SHP77 (cell line): Measurements from ENCODE around the gene EIF4EBP3.
"Not testable (repeated sequence)": the region's sequence is repeated elsewhere in the genome, so short reads cannot be mapped to it uniquely, and the experiment has no call there.

Experiments used
- DNase-seq, 2 experiments: peaks; one replicate each; lab custom pipeline; 2025; lab: John Stamatoyannopoulos, UW

The EIF4EBP3 gene

GRCh38 chr5:140576776-140577201 lies 29.3 kb downstream of the EIF4EBP3 start:
- DNase-seq, result no peak

DNA sequence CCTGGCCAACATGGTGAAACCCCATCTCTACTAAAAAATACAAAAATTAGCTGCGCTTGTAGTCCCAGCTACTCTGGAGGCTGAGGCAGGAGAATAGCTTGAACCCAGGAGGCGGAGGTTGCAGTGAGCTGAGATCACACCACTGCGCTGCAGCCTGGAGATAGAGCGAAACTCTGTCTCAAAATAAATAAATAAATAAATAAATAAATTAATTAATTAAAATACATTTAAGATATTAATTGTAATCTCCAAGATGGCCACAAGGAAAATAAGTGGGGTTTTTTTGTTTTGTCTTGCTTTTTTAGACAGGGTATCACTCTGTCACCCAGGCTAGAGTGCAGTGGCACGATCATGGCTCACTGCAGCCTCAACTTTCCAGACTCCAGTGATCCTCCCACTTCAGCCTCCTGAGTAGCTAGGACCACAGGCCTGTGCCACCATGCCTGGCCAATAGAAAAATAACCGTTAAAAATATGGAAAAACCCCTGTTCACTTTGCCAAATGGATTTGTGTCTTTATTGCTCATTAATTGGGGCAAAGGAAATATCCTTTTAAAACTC lies 31.8 kb downstream of the EIF4EBP3 start:
- not testable (repeated sequence) for DNase-seq

- DNase-seq, result no peak
Observed at GRCh38 chr5:140587495-140587894, 40.0 kb downstream of the EIF4EBP3 start.

DNA sequence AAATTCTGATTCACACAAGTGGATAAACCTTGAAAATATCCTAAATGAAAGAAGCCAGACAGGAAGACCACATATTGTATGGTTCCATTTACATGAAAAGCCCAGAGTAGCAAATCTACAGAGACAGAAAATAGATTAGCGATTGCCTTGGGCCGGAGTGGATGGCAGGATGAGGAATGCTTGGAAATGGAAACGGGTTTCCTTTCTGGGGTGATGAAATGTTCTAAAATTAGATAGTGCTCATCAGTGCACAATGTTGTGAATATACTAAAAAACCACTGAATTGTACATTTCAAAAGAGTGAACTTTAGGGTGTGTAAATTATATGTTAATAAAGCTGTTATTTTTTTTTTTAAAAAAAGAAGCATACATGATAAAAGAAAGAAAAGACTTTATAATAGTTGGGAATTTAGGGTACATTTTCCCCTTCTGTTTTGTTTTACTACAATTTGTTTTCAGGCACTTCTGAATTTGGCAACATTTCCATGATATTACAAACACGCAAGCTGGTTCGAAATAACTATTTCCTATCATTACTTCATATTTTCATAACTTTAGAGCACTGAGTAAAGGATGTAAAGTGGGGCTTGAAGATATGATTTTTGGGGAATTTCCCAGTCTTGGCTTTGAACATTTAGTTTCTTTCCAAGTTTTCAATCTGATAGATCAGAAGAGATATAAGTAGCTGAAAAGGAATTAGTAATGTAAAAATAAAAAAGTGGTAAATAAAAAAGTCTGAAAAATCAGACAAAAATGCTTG lies 41.0 kb downstream of the EIF4EBP3 start:
- DNase-seq, result no peak

DNA sequence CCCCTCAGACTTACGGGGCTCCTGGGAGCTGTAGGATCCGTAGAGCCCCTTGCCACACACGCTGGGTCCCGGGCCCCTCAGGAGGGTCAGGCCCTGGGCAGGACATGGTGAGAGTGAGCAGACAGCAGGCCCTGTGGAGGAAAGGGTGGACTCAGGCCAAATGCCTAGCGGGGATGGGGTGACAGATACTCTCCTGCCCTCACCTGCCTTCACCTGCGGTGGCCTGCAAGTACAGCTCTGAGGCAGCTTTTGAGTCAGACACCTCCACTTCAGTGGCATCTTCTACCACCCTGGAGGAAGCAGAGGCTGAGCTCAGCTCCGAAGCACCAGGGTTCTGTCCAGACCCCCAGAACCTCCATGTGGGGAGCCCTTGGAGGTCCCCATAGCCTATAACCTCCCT lies 43.4 kb downstream of the EIF4EBP3 start:
- DNase-seq, result no peak

GRCh38 chr5:140591747-140592372 lies 44.4 kb downstream of the EIF4EBP3 start:
- DNase-seq, result no peak

GRCh38 chr5:140593070-140593469 lies 45.6 kb downstream of the EIF4EBP3 start:
- not testable (repeated sequence) for DNase-seq

DNA sequence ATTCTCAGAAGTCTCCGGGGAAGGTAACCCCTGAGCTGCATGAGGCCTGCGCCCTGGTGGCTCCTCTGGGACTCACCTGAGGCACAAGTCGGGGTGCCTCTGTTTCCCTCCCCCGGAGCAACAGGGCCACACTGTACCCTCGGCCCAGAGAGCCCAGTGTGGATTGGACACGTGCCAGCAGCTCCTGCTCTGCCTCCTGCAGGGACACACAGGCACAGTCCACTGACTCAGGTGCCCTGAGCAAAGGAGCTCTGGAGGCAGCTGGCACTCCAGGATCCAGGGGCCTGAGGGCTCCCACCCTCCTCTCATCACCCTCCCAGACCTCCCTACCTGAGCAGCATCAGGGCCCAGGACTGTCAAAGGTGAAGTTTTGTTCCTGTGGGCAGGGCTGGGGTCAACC lies 46.7 kb downstream of the EIF4EBP3 start:
- peak in 1 of 2 experiments; percentile 14 for DNase-seq

DNA sequence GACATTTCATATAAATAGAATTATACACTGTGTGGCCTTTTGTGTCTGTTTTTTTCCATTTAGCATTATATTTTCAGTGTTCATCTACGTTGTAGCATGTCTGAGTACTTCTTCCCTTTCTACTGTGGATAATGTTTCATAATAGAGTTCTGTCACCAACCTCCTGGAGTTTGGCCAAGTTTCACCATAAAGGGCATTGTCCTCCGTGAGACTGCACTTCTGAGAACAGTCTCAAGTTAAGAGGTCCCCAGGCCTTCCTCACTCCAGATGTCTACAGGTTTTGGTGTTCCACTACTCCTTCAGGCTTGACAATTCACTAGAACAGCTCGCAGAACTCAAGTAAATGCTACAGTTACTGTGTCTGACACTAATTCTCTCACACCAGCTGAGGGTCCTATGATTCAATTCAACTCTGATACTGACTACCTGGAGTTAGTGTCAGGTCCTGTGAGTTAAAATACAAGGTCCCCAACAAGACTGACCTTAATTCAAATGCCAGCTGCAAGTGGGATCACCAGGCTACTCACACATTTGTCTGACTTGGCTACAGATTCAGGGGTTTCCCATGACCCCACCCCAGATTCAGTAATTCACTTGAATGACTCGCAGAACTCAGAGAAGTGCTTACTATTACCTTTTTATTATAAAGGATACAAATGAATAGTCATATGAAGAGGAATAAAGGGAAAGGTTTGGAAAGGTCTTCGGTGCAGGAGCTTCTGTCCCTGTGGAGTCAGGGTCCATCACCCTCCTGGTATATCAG lies 48.3 kb downstream of the EIF4EBP3 start:
- peak in 1 of 2 experiments; percentile 17 for DNase-seq

DNA sequence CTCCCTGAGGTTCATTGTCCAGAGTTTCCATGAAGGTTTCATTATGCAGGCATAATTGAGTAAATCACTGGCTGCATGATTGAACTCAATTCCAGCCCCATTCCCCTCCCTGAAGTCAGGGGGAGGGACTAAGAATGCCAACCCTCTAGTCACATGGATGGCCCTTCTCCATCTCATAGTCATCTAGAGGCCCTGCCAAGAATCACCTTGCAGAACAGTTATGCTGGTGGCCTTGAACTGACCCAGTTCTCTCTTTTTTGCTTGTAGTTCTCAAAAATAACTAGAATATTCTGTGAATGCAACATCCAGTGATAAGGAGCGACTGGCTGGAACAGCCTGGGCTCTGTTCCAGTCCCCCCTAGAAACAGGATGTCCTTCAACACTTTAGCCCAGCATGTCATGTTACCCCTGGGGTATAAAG lies 48.9 kb downstream of the EIF4EBP3 start:
- DNase-seq, result no peak

GRCh38 chr5:140598836-140599235 lies 51.4 kb downstream of the EIF4EBP3 start:
- DNase-seq, result no peak
